ENCODE measurements around the gene RPS15A. TPM values are rescaled to one million over a fixed set of nuclear protein-coding genes. Genes with fewer than 3 reads are reported as not detected.
A peak's percentile ranks its signal among the peaks of the same experiment; 100 is the strongest.

RPS15A gene
- 1,282 and 1,307 TPM in 2 replicates for total RNA-seq (2021)
- percentile 99 among the genes with signal in this experiment for Bru-seq, nascent RNA
- BruChase-seq, experiment 1, labeled RNA remaining after a 2-hour chase, result percentile 96 among the genes with signal in this experiment
- percentile 98 among the genes with signal in this experiment for BruChase-seq, experiment 2, labeled RNA remaining after a 6-hour chase
- long read RNA-seq, transcript RPS15A-203 (5 exons, 525 nt), result major isoform, 546 of 652 reads
- long read RNA-seq, transcript RPS15A-201 (5 exons, 2,203 nt), result minor isoform, 59 of 652 reads
- long read RNA-seq, partial matches to known transcripts, result 29 of 652 reads
- long read RNA-seq, other reads (novel, unspliced or antisense), result 7 of 652 reads

- TF ChIP-seq EZH2 (IDR thresholded peaks at IDR 0.05; ENCODE audit: borderline replicate concordance, low read depth, low read length, poor library complexity, severe bottlenecking) (no peak), CTCF (conservative IDR thresholded peaks at IDR 0.05; ENCODE audit: low read depth, low read length) (no peak)
- peaks cover 86% of the 10 kb centered on the region for H3K36me3 ChIP-seq (ENCODE audit: insufficient read depth, low read length, poor library complexity, severe bottlenecking)
- POLR2A ChIA-PET (ENCODE audit: low non-redundant PET), result interaction anchor here (0.6 to 1.0 kb wide), 5 partner anchors 11 to 329 kb away, joined by 3 to 29 read pairs (median 4); partner anchors contain the start of gene ARL6IP1
- H3K9me3 ChIP-seq (ENCODE audit: low read depth, low read length, poor library complexity, severe bottlenecking), result no peaks in the 10 kb centered on the region
- DNase-seq (ENCODE audit: low spot score), result peak; percentile 98
- intact Hi-C loops (cut with micrococcal nuclease; ENCODE audit: unreplicated experiment), result loop anchor here (10.0 kb wide), 1 partner anchor 735 kb away; the partner anchor contains the start of genes CCP110 and GDE1
- no peaks in the 10 kb centered on the region for H3K27me3 ChIP-seq (replicated peaks; ENCODE audit: insufficient read depth, low read depth, low read length, poor library complexity)
- peak within 1 kb of the TSS; percentile 88 for H3K4me3 ChIP-seq (ENCODE audit: low read depth, low read length, poor library complexity, severe bottlenecking)
- H3K4me1 ChIP-seq (ENCODE audit: insufficient read depth, low read length, poor library complexity, severe bottlenecking), result peaks cover 30% of the 10 kb centered on the region
- no TSS peak for BruUV-seq (replicated peaks)
- CTCF ChIA-PET, result interaction anchor here (0.7 to 1.3 kb wide), 2 partner anchors 11 to 14 kb away, joined by 3 read pairs; partner anchors contain the start of gene ARL6IP1
- peak within 1 kb of the TSS; percentile 94 for H3K27ac ChIP-seq (ENCODE audit: low read depth, low read length, poor library complexity, severe bottlenecking)
Observed at GRCh38 chr16:18789850-18790706, at the start of gene RPS15A. RPS15A (minus strand) TSS chr16:18790334; CDS start chr16:18789113, 1,221 bp downstream.

GRCh38 chr16:18839555-18839954 is 49.4 kb upstream of the RPS15A start:
- intact Hi-C loops (cut with micrococcal nuclease; ENCODE audit: unreplicated experiment), result loop anchor here (10.0 kb wide), 1 partner anchor 55 kb away; no protein-coding TSS in a partner anchor
- Histone ChIP-seq H3K4me1 (ENCODE audit: insufficient read depth, low read length, poor library complexity, severe bottlenecking) (no peaks in the 10 kb centered on the region), H3K36me3 (ENCODE audit: insufficient read depth, low read length, poor library complexity, severe bottlenecking) (peaks cover 79% of the 10 kb centered on the region), H3K9me3 (ENCODE audit: low read depth, low read length, poor library complexity, severe bottlenecking) (no peaks in the 10 kb centered on the region), H3K27ac (ENCODE audit: low read depth, low read length, poor library complexity, severe bottlenecking) (no peak overlapping the region), H3K27me3 (replicated peaks; ENCODE audit: insufficient read depth, low read depth, low read length, poor library complexity) (no peaks in the 10 kb centered on the region), H3K4me3 (ENCODE audit: low read depth, low read length, poor library complexity, severe bottlenecking) (no peak overlapping the region)
- ChIA-PET POLR2A (ENCODE audit: low non-redundant PET) (no interaction called here), CTCF (no interaction called here)
- TF ChIP-seq EZH2 (IDR thresholded peaks at IDR 0.05; ENCODE audit: borderline replicate concordance, low read depth, low read length, poor library complexity, severe bottlenecking), result no peak
- BruUV-seq (replicated peaks), result no TSS peak
- DNase-seq (ENCODE audit: low spot score), result no peak

GRCh38 chr16:18836702-18837101 is 46.6 kb upstream of the RPS15A start:
- TF ChIP-seq CTCF (conservative IDR thresholded peaks at IDR 0.05; ENCODE audit: low read depth, low read length), result no peak
- no peak for TF ChIP-seq EZH2 (IDR thresholded peaks at IDR 0.05; ENCODE audit: borderline replicate concordance, low read depth, low read length, poor library complexity, severe bottlenecking)
- CTCF ChIA-PET, result no interaction called here
- Histone ChIP-seq H3K4me3 (ENCODE audit: low read depth, low read length, poor library complexity, severe bottlenecking) (no peak overlapping the region), H3K4me1 (ENCODE audit: insufficient read depth, low read length, poor library complexity, severe bottlenecking) (peaks cover 11% of the 10 kb centered on the region), H3K27me3 (replicated peaks; ENCODE audit: insufficient read depth, low read depth, low read length, poor library complexity) (no peaks in the 10 kb centered on the region), H3K9me3 (ENCODE audit: low read depth, low read length, poor library complexity, severe bottlenecking) (no peaks in the 10 kb centered on the region), H3K27ac (ENCODE audit: low read depth, low read length, poor library complexity, severe bottlenecking) (no peak overlapping the region), H3K36me3 (ENCODE audit: insufficient read depth, low read length, poor library complexity, severe bottlenecking) (peaks cover 99% of the 10 kb centered on the region)
- POLR2A ChIA-PET (ENCODE audit: low non-redundant PET), result no interaction called here
- intact Hi-C loops (cut with micrococcal nuclease; ENCODE audit: unreplicated experiment), result loop anchor here (10.0 kb wide), 1 partner anchor 58 kb away; no protein-coding TSS in a partner anchor
- no TSS peak for BruUV-seq (replicated peaks)
- DNase-seq (ENCODE audit: low spot score), result no peak
